Endothelial cell of umbilical vein (primary cell): Measurements from ENCODE around the gene ATP6V0D1. TPM values are rescaled to one million over a fixed set of nuclear protein-coding genes. Genes with fewer than 3 reads are reported as not detected.

Experiments
- BruUV-seq: library from RNA; stranded (reverse); fragments of 400-500 nt; replicated peaks from 2 replicates; lab custom pipeline; 2021; lab: Mats Ljungman, UMichigan
- CTCF ChIA-PET: fragments of 300-600, 350-600 bp; sonication (Branson Sonifier 250); formaldehyde crosslinking; loops from one replicate; lab custom pipeline; 2021; ENCODE audit warnings: antibody characterized with exemption, inconsistent platforms; lab: Charles Lee
- POLR2A ChIA-PET: fragments of 300-600, 350-600 bp; sonication (Branson Sonifier 250); formaldehyde crosslinking; loops from one replicate; lab custom pipeline; 2021; ENCODE audit warnings: antibody characterized with exemption, inconsistent platforms; lab: Charles Lee
- DNase-seq: peaks from one replicate; pipeline ENCODE4 v3.0.0-alpha.2; 2011; ENCODE audit warnings: low read depth, low spot score
- FAIRE-seq: peaks from 2 replicates; lab custom pipeline; 2011; peaks lifted over from hg19 to GRCh38; lab: Jason Lieb, UNC
- H2AFZ ChIP-seq: 2 replicates; pipeline ENCODE4 v1.6.0; 2012; ENCODE audit warnings: low read depth, low read length, control low read depth, inconsistent platforms
- H3K27ac ChIP-seq: 2 replicates; pipeline ENCODE4 v1.5.1; 2011; ENCODE audit warnings: low read depth, mild to moderate bottlenecking, control low read depth, low read length, moderate library complexity; ENCODE audit not compliant: insufficient read depth
- H3K27me3 ChIP-seq, 2 experiments: 2 replicates each; pipeline versions ENCODE4 v1.6.0 to v1.6.1; 2011; ENCODE audit warnings: low read length in 2 of 2, mixed read lengths in 1 of 2; ENCODE audit not compliant: control insufficient read depth in 2 of 2, insufficient read depth in 2 of 2
- H3K36me3 ChIP-seq, 2 experiments: 2 replicates in 1 of 2; 3 replicates in 1 of 2; pipeline ENCODE4 v1.5.1; 2011; ENCODE audit warnings: low read length in 2 of 2, mild to moderate bottlenecking in 1 of 2, moderate library complexity in 1 of 2; ENCODE audit not compliant: control insufficient read depth in 2 of 2, insufficient read depth in 2 of 2; ENCODE audit errors: extremely low read depth in 1 of 2
- H3K4me1 ChIP-seq: 3 replicates; pipeline ENCODE4 v1.5.1; 2011; ENCODE audit warnings: mild to moderate bottlenecking, low read length; ENCODE audit not compliant: control insufficient read depth, insufficient read depth; ENCODE audit errors: extremely low read depth
- H3K4me2 ChIP-seq: 2 replicates; pipeline ENCODE4 v1.6.1; 2011; ENCODE audit warnings: low read length, control low read depth, mixed read lengths; ENCODE audit not compliant: insufficient read depth
- H3K4me3 ChIP-seq, 3 experiments: fragments of 200-600 bp in 1 of 3; sonication (generic), shearing (Covaris generic) in 1 of 3; replicated peaks in 1 of 3; 2 replicates each; pipeline ENCODE4 v1.5.1; 2011 to 2016; ENCODE audit warnings: control low read depth in 3 of 3, low read length in 3 of 3, mild to moderate bottlenecking in 2 of 3, inconsistent platforms in 1 of 3, low read depth in 1 of 3, moderate library complexity in 1 of 3; ENCODE audit not compliant: insufficient read depth in 1 of 3
- H3K79me2 ChIP-seq: 2 replicates; pipeline ENCODE4 v1.6.0; 2012; ENCODE audit warnings: low read length, inconsistent platforms; ENCODE audit not compliant: control insufficient read depth, insufficient read depth
- H3K9ac ChIP-seq: replicated peaks from 2 replicates; pipeline ENCODE3; 2011; ENCODE audit warnings: low read length, control low read depth; ENCODE audit not compliant: insufficient read depth; ENCODE audit errors: extremely low read depth
- H3K9me1 ChIP-seq: replicated peaks from 3 replicates; pipeline ENCODE4 v1.6.0; 2011; ENCODE audit warnings: mild to moderate bottlenecking, low read length; ENCODE audit not compliant: control insufficient read depth, insufficient read depth; ENCODE audit errors: extremely low read depth
- H3K9me3 ChIP-seq: replicated peaks from 2 replicates; pipeline ENCODE4 v1.5.1; 2012; ENCODE audit warnings: low read length, inconsistent platforms; ENCODE audit not compliant: control insufficient read depth, insufficient read depth
- H4K20me1 ChIP-seq: replicated peaks from 2 replicates; pipeline ENCODE3; 2011; ENCODE audit warnings: mild to moderate bottlenecking, low read length; ENCODE audit not compliant: control insufficient read depth, insufficient read depth; ENCODE audit errors: extremely low read depth
- CTCF ChIP-seq, 2 donors: IDR thresholded peaks; 1 replicate in 1 of 2; 2 replicates in 1 of 2; pipeline ENCODE4 v1.5.1; 2011; ENCODE audit warnings: low read length in 2 of 2, mild to moderate bottlenecking in 2 of 2, moderate library complexity in 2 of 2, control low read depth in 1 of 2, inconsistent platforms in 1 of 2, low read depth in 1 of 2; ENCODE audit not compliant: insufficient read depth in 1 of 2; ENCODE audit errors: extremely low read depth in 1 of 2
- EZH2 ChIP-seq: IDR thresholded peaks from 2 replicates; pipeline ENCODE4 v1.6.1; 2012; ENCODE audit warnings: borderline replicate concordance, low read depth, mild to moderate bottlenecking, moderate library complexity, low read length, inconsistent platforms; ENCODE audit not compliant: severe bottlenecking
- FOS ChIP-seq: IDR thresholded peaks from 2 replicates; pipeline ENCODE4 v1.6.1; 2011; ENCODE audit warnings: mild to moderate bottlenecking, low read length, moderate library complexity, borderline replicate concordance; ENCODE audit not compliant: insufficient read depth
- GATA2 ChIP-seq: IDR thresholded peaks from 2 replicates; pipeline ENCODE4 v1.7.0; 2011; ENCODE audit warnings: low read depth, mild to moderate bottlenecking, moderate library complexity, mixed read lengths, low read length; ENCODE audit not compliant: insufficient read length, insufficient read depth
- JUN ChIP-seq: IDR thresholded peaks from 2 replicates; pipeline ENCODE4 v1.6.1; 2011; ENCODE audit warnings: borderline replicate concordance, low read depth; ENCODE audit not compliant: insufficient read length, insufficient read depth
- MAX ChIP-seq: IDR thresholded peaks from 2 replicates; pipeline ENCODE4 v1.6.1; 2011; ENCODE audit not compliant: insufficient read depth, insufficient read length
- MYC ChIP-seq: IDR thresholded peaks from one replicate; pipeline ENCODE4 v1.6.1; 2011; ENCODE audit warnings: mild to moderate bottlenecking, low read depth, low read length
- POLR2A ChIP-seq: IDR thresholded peaks from 2 replicates; pipeline ENCODE4 v1.6.1; 2012; ENCODE audit warnings: low read depth, mild to moderate bottlenecking, control low read depth, low read length
- POLR2AphosphoS5 ChIP-seq: IDR thresholded peaks from 2 replicates; pipeline ENCODE4 v1.6.1; 2012; ENCODE audit warnings: low read depth, mild to moderate bottlenecking, control low read depth, low read length, moderate library complexity; ENCODE audit not compliant: insufficient read depth
- dilution Hi-C: fragments of 300-500 bp; cut with MboI; formaldehyde crosslinking; loops from one replicate; pipeline ENCODE4 v1.15.0; 2019; ENCODE audit warnings: low sequenced_read_pairs; ENCODE audit not compliant: extremely low pct_ligation_motif_present
- intact Hi-C: fragments of 100-400 bp; cut with micrococcal nuclease; formaldehyde crosslinking; loops from one replicate; pipeline ENCODE4 v1.10.0; 2022
- polyA plus RNA-seq, 4 experiments: library from polyadenylated mRNA; depleted of rRNA in 3 of 4; stranded (reverse) in 3 of 4; unstranded in 1 of 4; fragments of >200 nt; gene quantifications; 2 replicates each; pipeline versions ENCODE4 v1.2.1 to v1.2.3, GENCODE V29; 2011 to 2012; ENCODE audit warnings: missing spikeins in 1 of 4
- total RNA-seq: library from RNA; stranded (reverse); gene quantifications from 2 replicates; pipeline ENCODE4 v1.2.3, GENCODE V29; 2021

Gene ATP6V0D1
- total and polyA plus RNA-seq, 2 donors (not counting 3 experiments of a cell fraction or from before 2014, with no cell fraction given), result 82.8 to 232 TPM

- POLR2A ChIA-PET, result no interaction called here
- no peak for FAIRE-seq
- dilution Hi-C loops (no loop called here), intact Hi-C loops (no loop called here)
- Histone ChIP-seq H3K36me3 (no peaks in the 10 kb centered on the region), H3K9ac (no peak overlapping the region), H3K9me3 (no peaks in the 10 kb centered on the region), H4K20me1 (no peaks in the 10 kb centered on the region), H3K27me3 (peaks cover 20 to 33% of the 10 kb centered on the region in 2 experiments), H2AFZ (no peak overlapping the region), H3K9me1 (no peaks in the 10 kb centered on the region), H3K4me1 (no peaks in the 10 kb centered on the region), H3K79me2 (no peaks in the 10 kb centered on the region), H3K4me2 (no peak overlapping the region), H3K27ac (no peak overlapping the region), H3K4me3 (no peak overlapping the region)
- no peak for DNase-seq
- TF ChIP-seq JUN (no peak), GATA2 (no peak), FOS (no peak), MAX (no peak), MYC (no peak), POLR2AphosphoS5 (no peak), CTCF (IDR thresholded peaks at IDR 0.05; ENCODE audit: extremely low read depth in 1 of 2, insufficient read depth in 1 of 2, low read depth in 1 of 2, low read length in 2 of 2) (no peak), EZH2 (no peak), POLR2A (no peak)
- CTCF ChIA-PET, result interaction anchor here (0.9 to 9.0 kb wide), 2 partner anchors 11 to 41 kb away, joined by 3 to 201 read pairs; no protein-coding TSS in a partner anchor
- BruUV-seq, result no TSS peak
Observed at GRCh38 chr16:67423015-67423414, 57.9 kb downstream of the ATP6V0D1 start.
